HEK293 (cell line): ENCODE measurements around the gene KIAA1328.
"Not testable (repeated sequence)": the region's sequence is repeated elsewhere in the genome, so short reads cannot be mapped to it uniquely, and the experiment has no call there.

Source experiments
- CTCF ChIA-PET: fragments of 350-600 bp; formaldehyde crosslinking; extraction: SDS; loops from one replicate; lab custom pipeline; 2021; ENCODE audit warnings: antibody characterized with exemption; lab: Yijun Ruan, JAX
- POLR2A ChIA-PET: fragments of 300-600 bp; formaldehyde crosslinking; extraction: SDS; loops from one replicate; lab custom pipeline; 2020; ENCODE audit warnings: antibody characterized with exemption, inconsistent platforms; lab: Yijun Ruan, JAX
- H3K27ac ChIP-seq: fragments of 200-500 bp; sonication (Bioruptor generic); 2 replicates; pipeline ENCODE4 v1.5.1; 2014; ENCODE audit warnings: low read depth, low read length, control low read depth, inconsistent platforms; ENCODE audit errors: extremely low read depth
- H3K36me3 ChIP-seq, 2 experiments: fragments of 200-500 bp in 1 of 2; sonication (Bioruptor generic) in 1 of 2; 1 replicate in 1 of 2; 2 replicates in 1 of 2; pipeline ENCODE4 v1.5.1; 2014 to 2017; ENCODE audit warnings: inconsistent platforms in 2 of 2, low read length in 2 of 2; ENCODE audit not compliant: control insufficient read depth in 2 of 2, insufficient read depth in 1 of 2
- H3K4me1 ChIP-seq: fragments of 200-500 bp; sonication (Bioruptor generic); 2 replicates; pipeline ENCODE4 v1.5.1; 2014; ENCODE audit warnings: mild to moderate bottlenecking, low read length, inconsistent platforms; ENCODE audit not compliant: control insufficient read depth, insufficient read depth
- H3K4me3 ChIP-seq: 2 replicates; pipeline ENCODE4 v1.5.1; 2011; ENCODE audit warnings: low read depth, mild to moderate bottlenecking, control low read depth, low read length, moderate library complexity
- H3K9me3 ChIP-seq: fragments of 200-500 bp; sonication (Bioruptor generic); 2 replicates; pipeline ENCODE4 v1.5.1; 2014; ENCODE audit warnings: low read depth, low read length, inconsistent platforms; ENCODE audit not compliant: control insufficient read depth, insufficient read depth
- KLF10 ChIP-seq: fragments of 450-650 bp; IDR thresholded peaks from 2 replicates; pipeline ENCODE4 v1.5.1; 2018; ENCODE audit warnings: missing biosample characterization, mild to moderate bottlenecking, missing genetic modification characterization
- OVOL3 ChIP-seq: fragments of 450-650 bp; formaldehyde crosslinking; IDR thresholded peaks from 2 replicates; pipeline ENCODE4 v1.5.1; 2016; ENCODE audit warnings: missing biosample characterization, missing genetic modification characterization
- SCRT1 ChIP-seq: fragments of 450-650 bp; formaldehyde crosslinking; IDR thresholded peaks from 2 replicates; pipeline ENCODE4 v1.5.1; 2016; ENCODE audit warnings: missing biosample characterization, missing genetic modification characterization, borderline replicate concordance
- SETDB1 ChIP-seq: IDR thresholded peaks from one replicate; pipeline ENCODE4 v1.6.1; 2017; ENCODE audit warnings: mild to moderate bottlenecking, low read length, moderate library complexity, mixed read lengths; ENCODE audit not compliant: insufficient read length
- ZFP3 ChIP-seq: fragments of 450-650 bp; formaldehyde crosslinking; IDR thresholded peaks from 2 replicates; pipeline ENCODE4 v1.5.1; 2016; ENCODE audit warnings: low read depth, missing biosample characterization, missing genetic modification characterization
- ZFP69B ChIP-seq: fragments of 450-650 bp; formaldehyde crosslinking; IDR thresholded peaks from 2 replicates; pipeline ENCODE4 v1.5.1; 2016; ENCODE audit warnings: missing biosample characterization, missing genetic modification characterization
- ZNF175 ChIP-seq: fragments of 450-650 bp; formaldehyde crosslinking; IDR thresholded peaks from 2 replicates; pipeline ENCODE4 v1.5.1; 2016; ENCODE audit warnings: missing biosample characterization, missing genetic modification characterization
- ZNF2 ChIP-seq: fragments of 450-650 bp; formaldehyde crosslinking; IDR thresholded peaks from 2 replicates; pipeline ENCODE4 v1.5.1; 2016; ENCODE audit warnings: missing biosample characterization, missing genetic modification characterization
- ZNF24 ChIP-seq: fragments of 450-650 bp; formaldehyde crosslinking; IDR thresholded peaks from 2 replicates; pipeline ENCODE4 v1.5.1; 2016; ENCODE audit warnings: missing biosample characterization, missing genetic modification characterization
- ZNF274 ChIP-seq, 2 experiments: fragments of 200-500 bp in 1 of 2; fragments of 450-650 bp in 1 of 2; sonication (Bioruptor generic) in 1 of 2; formaldehyde crosslinking in 1 of 2; IDR thresholded peaks; 2 replicates each; pipeline versions ENCODE4 v1.5.1 to v1.6.1; 2014 to 2016; ENCODE audit warnings: borderline replicate concordance in 1 of 2, inconsistent platforms in 1 of 2, low read length in 1 of 2, missing biosample characterization in 1 of 2, missing genetic modification characterization in 1 of 2
- ZNF292 ChIP-seq: fragments of 450-650 bp; formaldehyde crosslinking; IDR thresholded peaks from 2 replicates; pipeline ENCODE4 v1.5.1; 2016; ENCODE audit warnings: low read depth, missing biosample characterization, missing genetic modification characterization, borderline replicate concordance
- ZNF311 ChIP-seq: fragments of 450-650 bp; formaldehyde crosslinking; IDR thresholded peaks from 2 replicates; pipeline ENCODE4 v1.5.1; 2017; ENCODE audit warnings: missing biosample characterization, missing genetic modification characterization, borderline replicate concordance
- ZNF391 ChIP-seq: fragments of 450-650 bp; formaldehyde crosslinking; IDR thresholded peaks from 2 replicates; pipeline ENCODE4 v1.5.1; 2016; ENCODE audit warnings: low read depth, missing biosample characterization, missing genetic modification characterization, borderline replicate concordance
- ZNF426 ChIP-seq: fragments of 450-650 bp; formaldehyde crosslinking; IDR thresholded peaks from 2 replicates; pipeline ENCODE4 v1.5.1; 2017; ENCODE audit warnings: missing biosample characterization, missing genetic modification characterization, mild to moderate bottlenecking, inconsistent platforms, moderate library complexity
- ZNF433 ChIP-seq: fragments of 450-650 bp; formaldehyde crosslinking; IDR thresholded peaks from 2 replicates; pipeline ENCODE4 v1.5.1; 2016; ENCODE audit warnings: missing biosample characterization, missing genetic modification characterization, low read depth
- ZNF473 ChIP-seq: fragments of 450-650 bp; formaldehyde crosslinking; IDR thresholded peaks from 2 replicates; pipeline ENCODE4 v1.5.1; 2017; ENCODE audit warnings: missing biosample characterization, missing genetic modification characterization
- ZNF529 ChIP-seq: fragments of 450-650 bp; formaldehyde crosslinking; IDR thresholded peaks from 2 replicates; pipeline ENCODE4 v1.5.1; 2017; ENCODE audit warnings: missing genetic modification characterization, missing biosample characterization; ENCODE audit not compliant: insufficient replicate concordance
- ZNF558 ChIP-seq: fragments of 450-650 bp; formaldehyde crosslinking; IDR thresholded peaks from 2 replicates; pipeline ENCODE4 v1.5.1; 2016; ENCODE audit warnings: missing biosample characterization, missing genetic modification characterization
- ZSCAN23 ChIP-seq: fragments of 450-650 bp; formaldehyde crosslinking; IDR thresholded peaks from 2 replicates; pipeline ENCODE4 v1.5.1; 2016; ENCODE audit warnings: missing biosample characterization, missing genetic modification characterization
- TF ChIP-seq, protein P1 (sequence below): fragments of 450-650 bp; formaldehyde crosslinking; IDR thresholded peaks from 2 replicates; pipeline ENCODE4 v1.5.1; 2016; ENCODE audit warnings: missing biosample characterization, missing genetic modification characterization
- TF ChIP-seq, protein P2 (sequence below): fragments of 450-650 bp; formaldehyde crosslinking; IDR thresholded peaks from 2 replicates; pipeline ENCODE4; 2016; ENCODE audit warnings: missing biosample characterization, missing genetic modification characterization
- TF ChIP-seq, protein P3 (sequence below): fragments of 450-650 bp; IDR thresholded peaks from 2 replicates; pipeline ENCODE4 v1.5.1; 2018; ENCODE audit warnings: missing biosample characterization, mild to moderate bottlenecking, missing genetic modification characterization
- TF ChIP-seq, protein P4 (sequence below): fragments of 450-650 bp; formaldehyde crosslinking; IDR thresholded peaks from 2 replicates; pipeline ENCODE4 v1.5.1; 2016; ENCODE audit warnings: missing biosample characterization, missing genetic modification characterization
- TF ChIP-seq, protein P5 (sequence below): fragments of 450-650 bp; formaldehyde crosslinking; IDR thresholded peaks from 2 replicates; pipeline ENCODE4 v1.5.1; 2016; ENCODE audit warnings: missing biosample characterization, missing genetic modification characterization, low read depth

The KIAA1328 gene

DNA sequence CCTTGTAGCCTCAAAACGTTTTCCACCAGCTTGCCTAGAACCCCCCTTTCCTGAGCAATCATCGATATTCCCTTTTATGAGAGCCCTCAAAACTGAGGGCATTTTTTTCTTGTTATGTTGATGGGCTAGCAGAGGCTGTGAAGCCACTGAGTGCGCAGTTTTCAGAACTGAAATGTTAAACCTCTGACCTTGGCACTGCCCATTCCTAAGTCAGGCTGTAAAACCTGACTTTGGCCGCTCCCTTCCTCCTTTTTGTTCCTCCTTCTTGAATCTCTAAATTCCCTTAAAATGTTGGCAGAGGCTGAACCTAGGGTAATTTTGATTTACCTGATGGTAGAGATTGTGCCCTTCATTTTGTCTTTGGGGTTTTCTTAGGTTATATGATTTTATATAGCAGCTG lies 334.2 kb downstream of the KIAA1328 start (continued):
- TF ChIP-seq, protein P1, sequence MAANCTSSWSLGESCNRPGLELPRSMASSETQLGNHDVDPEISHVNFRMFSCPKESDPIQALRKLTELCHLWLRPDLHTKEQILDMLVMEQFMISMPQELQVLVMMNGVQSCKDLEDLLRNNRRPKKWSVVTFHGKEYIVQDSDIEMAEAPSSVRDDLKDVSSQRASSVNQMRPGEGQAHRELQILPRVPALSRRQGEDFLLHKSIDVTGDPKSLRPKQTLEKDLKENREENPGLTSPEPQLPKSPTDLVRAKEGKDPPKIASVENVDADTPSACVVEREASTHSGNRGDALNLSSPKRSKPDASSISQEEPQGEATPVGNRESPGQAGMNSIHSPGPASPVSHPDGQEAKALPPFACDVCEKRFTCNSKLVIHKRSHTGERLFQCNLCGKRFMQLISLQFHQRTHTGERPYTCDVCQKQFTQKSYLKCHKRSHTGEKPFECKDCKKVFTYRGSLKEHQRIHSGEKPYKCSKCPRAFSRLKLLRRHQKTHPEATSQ (tag by site-specific recombination) = no peak
- TF ChIP-seq ZNF391 (tag by site-specific recombination) = no peak
- TF ChIP-seq ZNF473 (tag by site-specific recombination) = no peak
- TF ChIP-seq, protein P2, sequence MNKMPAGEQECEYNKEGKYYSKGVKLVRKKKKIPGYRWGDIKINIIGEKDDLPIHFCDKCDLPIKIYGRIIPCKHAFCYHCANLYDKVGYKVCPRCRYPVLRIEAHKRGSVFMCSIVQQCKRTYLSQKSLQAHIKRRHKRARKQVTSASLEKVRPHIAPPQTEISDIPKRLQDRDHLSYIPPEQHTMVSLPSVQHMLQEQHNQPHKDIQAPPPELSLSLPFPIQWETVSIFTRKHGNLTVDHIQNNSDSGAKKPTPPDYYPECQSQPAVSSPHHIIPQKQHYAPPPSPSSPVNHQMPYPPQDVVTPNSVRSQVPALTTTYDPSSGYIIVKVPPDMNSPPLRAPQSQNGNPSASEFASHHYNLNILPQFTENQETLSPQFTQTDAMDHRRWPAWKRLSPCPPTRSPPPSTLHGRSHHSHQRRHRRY (tag by site-specific recombination) = no peak
- TF ChIP-seq ZNF175 (tag by site-specific recombination) = no peak
- TF ChIP-seq ZFP69B (tag by site-specific recombination) = no peak
- no peak for TF ChIP-seq ZNF426 (tag by site-specific recombination)
- TF ChIP-seq ZNF433 (tag by site-specific recombination) = no peak
- no peak for TF ChIP-seq ZNF558 (tag by site-specific recombination)

DNA sequence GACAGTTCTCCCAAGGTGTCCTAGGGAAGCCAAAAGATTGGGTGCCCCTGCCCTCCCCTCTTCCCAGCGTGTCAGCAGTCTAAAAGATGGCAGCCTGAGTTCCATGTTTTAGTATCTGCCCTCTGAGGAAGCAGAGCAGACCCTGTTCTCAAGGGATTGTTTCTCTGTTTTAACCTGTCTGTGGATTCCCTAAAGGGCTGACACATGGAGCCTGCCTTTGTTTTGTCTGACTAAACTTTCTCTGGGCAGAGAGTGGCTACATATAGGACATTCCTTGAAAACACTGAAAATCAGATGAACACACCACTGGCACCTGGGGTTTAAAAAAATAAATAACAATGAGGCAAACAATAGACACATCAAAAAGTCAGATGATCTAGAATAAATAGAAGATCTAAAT lies 337.6 kb downstream of the KIAA1328 start:
- POLR2A ChIA-PET = no interaction called here
- Histone ChIP-seq H3K4me1 (no peaks in the 10 kb centered on the region), H3K4me3 (no peak overlapping the region), H3K36me3 (no peaks in the 10 kb centered on the region), H3K9me3 (no peaks in the 10 kb centered on the region), H3K27ac (no peak overlapping the region)
- TF ChIP-seq SCRT1 (tag by site-specific recombination) (no peak), ZFP69B (tag by site-specific recombination) (no peak), ZNF274 (IDR thresholded peaks at IDR 0.05; ENCODE audit: low read length) (no peak), ZNF274 (tag by site-specific recombination; IDR thresholded peaks at IDR 0.05; ENCODE audit: borderline replicate concordance) (no peak), ZNF529 (tag by site-specific recombination) (no peak), KLF10 (tag by site-specific recombination) (no peak), OVOL3 (tag by site-specific recombination) (no peak), SETDB1 (no peak), ZNF292 (tag by site-specific recombination) (no peak), ZNF2 (tag by site-specific recombination) (no peak), ZFP3 (tag by site-specific recombination) (no peak), ZNF24 (tag by site-specific recombination) (no peak), ZNF311 (tag by site-specific recombination) (no peak), ZSCAN23 (tag by site-specific recombination) (no peak)
- TF ChIP-seq, protein P3, sequence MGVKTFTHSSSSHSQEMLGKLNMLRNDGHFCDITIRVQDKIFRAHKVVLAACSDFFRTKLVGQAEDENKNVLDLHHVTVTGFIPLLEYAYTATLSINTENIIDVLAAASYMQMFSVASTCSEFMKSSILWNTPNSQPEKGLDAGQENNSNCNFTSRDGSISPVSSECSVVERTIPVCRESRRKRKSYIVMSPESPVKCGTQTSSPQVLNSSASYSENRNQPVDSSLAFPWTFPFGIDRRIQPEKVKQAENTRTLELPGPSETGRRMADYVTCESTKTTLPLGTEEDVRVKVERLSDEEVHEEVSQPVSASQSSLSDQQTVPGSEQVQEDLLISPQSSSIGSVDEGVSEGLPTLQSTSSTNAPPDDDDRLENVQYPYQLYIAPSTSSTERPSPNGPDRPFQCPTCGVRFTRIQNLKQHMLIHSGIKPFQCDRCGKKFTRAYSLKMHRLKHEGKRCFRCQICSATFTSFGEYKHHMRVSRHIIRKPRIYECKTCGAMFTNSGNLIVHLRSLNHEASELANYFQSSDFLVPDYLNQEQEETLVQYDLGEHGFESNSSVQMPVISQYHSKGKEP (tag by site-specific recombination) = no peak
- TF ChIP-seq, protein P4, sequence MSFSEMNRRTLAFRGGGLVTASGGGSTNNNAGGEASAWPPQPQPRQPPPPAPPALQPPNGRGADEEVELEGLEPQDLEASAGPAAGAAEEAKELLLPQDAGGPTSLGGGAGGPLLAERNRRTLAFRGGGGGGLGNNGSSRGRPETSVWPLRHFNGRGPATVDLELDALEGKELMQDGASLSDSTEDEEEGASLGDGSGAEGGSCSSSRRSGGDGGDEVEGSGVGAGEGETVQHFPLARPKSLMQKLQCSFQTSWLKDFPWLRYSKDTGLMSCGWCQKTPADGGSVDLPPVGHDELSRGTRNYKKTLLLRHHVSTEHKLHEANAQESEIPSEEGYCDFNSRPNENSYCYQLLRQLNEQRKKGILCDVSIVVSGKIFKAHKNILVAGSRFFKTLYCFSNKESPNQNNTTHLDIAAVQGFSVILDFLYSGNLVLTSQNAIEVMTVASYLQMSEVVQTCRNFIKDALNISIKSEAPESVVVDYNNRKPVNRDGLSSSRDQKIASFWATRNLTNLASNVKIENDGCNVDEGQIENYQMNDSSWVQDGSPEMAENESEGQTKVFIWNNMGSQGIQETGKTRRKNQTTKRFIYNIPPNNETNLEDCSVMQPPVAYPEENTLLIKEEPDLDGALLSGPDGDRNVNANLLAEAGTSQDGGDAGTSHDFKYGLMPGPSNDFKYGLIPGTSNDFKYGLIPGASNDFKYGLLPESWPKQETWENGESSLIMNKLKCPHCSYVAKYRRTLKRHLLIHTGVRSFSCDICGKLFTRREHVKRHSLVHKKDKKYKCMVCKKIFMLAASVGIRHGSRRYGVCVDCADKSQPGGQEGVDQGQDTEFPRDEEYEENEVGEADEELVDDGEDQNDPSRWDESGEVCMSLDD (tag by site-specific recombination) = no peak
- TF ChIP-seq, protein P5, sequence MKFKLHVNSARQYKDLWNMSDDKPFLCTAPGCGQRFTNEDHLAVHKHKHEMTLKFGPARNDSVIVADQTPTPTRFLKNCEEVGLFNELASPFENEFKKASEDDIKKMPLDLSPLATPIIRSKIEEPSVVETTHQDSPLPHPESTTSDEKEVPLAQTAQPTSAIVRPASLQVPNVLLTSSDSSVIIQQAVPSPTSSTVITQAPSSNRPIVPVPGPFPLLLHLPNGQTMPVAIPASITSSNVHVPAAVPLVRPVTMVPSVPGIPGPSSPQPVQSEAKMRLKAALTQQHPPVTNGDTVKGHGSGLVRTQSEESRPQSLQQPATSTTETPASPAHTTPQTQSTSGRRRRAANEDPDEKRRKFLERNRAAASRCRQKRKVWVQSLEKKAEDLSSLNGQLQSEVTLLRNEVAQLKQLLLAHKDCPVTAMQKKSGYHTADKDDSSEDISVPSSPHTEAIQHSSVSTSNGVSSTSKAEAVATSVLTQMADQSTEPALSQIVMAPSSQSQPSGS (tag by site-specific recombination) = no peak
- CTCF ChIA-PET = no interaction called here

DNA sequence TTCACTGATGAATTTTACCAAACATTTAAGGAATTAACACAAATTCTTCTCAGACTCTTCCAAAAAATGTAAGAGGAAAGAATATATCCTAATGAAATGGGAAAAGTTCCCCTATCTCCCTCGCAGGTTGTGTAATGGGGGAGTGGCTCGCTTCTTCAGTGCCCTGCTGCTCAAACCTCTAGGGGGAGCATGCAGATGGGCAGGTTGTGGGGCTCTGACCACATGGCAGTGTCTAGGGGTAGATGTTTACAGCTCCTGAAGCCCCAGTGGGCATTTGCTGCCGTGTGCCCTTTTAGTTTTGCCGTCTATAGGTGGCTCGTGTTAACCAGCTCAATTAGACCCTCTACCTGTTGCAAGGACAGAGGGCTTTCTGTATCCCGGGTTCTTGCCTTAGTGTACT lies 338.0 kb downstream of the KIAA1328 start:
- POLR2A ChIA-PET = not testable (repeated sequence)

More for the DNA sequence above, 338.0 kb downstream of the KIAA1328 start:
- H3K4me1 ChIP-seq, CTCF ChIA-PET, H3K9me3 ChIP-seq, H3K4me3 ChIP-seq, H3K36me3 ChIP-seq, H3K27ac ChIP-seq: not testable (repeated sequence)
